Tibial nerve (tissue), 3 donors: Measurements from ENCODE around the gene KMT2D.

Experiments used
- CTCF ChIP-seq, 5 experiments: fragments of 200-600 bp in 3 of 5; fragments of 450-650 bp in 2 of 5; sonication (generic) in 3 of 5; IDR thresholded peaks; one replicate each; pipeline ENCODE4 v1.5.1; 2016 to 2019; ENCODE audit warnings: antibody characterized with exemption in 5 of 5, mild to moderate bottlenecking in 3 of 5, moderate library complexity in 2 of 5
- POLR2A ChIP-seq, 2 donors: fragments of 450-650 bp; IDR thresholded peaks; one replicate each; pipeline ENCODE4 v1.6.1; 2017; ENCODE audit warnings: antibody characterized with exemption in 2 of 2, mild to moderate bottlenecking in 2 of 2, moderate library complexity in 2 of 2

GRCh38 chr12:49066120-49066519 lies 5.5 kb upstream of the KMT2D start:
- TF ChIP-seq CTCF (IDR thresholded peaks at IDR 0.05) (no peak), POLR2A (IDR thresholded peaks at IDR 0.05) (no peak)
